A375 (cell line): Measurements from ENCODE around the gene IRF7. TPM values are rescaled to one million over a fixed set of nuclear protein-coding genes. Genes with fewer than 3 reads are reported as not detected.

Source experiments
- small RNA-seq: library from RNA; depleted of rRNA; stranded (forward); fragments of <200 nt; gene quantifications from one replicate; pipeline ENCODE3, GENCODE V24; 2014
- total RNA-seq: library from RNA; depleted of rRNA; stranded (reverse); fragments of >200 nt; shearing (Covaris generic); gene quantifications from 2 replicates; pipeline ENCODE4 v1.2.3, GENCODE V29; 2014; rRNA removed

Gene IRF7
- total RNA-seq, result 8.1 and 10.7 TPM in 2 replicates

DNA sequence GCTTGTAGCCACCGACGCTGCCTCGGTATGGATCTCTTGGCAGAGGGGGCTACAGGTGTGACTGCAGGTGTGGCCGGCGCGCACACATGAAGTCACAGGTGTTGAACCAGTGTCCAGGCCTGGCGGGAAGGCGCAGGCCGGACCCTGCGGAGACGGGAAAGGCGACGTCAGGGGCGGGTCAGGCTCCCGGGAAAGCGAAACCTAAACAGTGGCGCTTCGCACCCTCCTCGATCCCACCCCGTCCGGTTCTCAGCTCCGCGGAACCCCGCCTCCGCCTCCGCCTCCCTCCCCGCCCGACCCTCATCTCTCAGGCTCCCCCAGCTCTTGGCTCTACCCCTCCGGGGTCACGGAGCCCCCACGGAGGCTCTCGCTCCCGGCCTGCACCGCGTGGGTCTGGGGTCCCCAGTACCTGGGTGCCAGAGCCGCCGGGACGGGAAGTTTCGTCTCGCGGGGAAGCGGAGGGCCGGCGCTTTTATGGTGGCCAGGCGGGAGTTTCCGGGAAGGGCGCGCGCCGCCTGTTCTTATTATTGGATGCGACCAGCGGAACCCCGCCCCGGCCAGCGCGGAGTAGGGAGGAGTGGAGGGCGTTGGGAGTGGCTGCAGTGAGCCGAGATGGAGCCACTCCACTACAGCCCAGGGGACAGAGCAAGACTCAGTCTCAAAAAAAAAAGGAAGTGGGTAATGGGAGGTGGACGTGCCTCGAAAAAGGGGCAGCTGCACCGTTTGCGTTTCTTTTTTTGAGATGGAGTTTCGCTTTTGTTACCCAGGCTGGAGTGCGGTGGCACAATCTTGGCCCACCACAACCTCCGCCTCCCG is at the start of gene IRF7:
TSS of gene IRF7 (minus strand) at position 447 of the 816 bp plus-strand sequence. CDS start 586 bp downstream, outside the sequence.

DNA sequence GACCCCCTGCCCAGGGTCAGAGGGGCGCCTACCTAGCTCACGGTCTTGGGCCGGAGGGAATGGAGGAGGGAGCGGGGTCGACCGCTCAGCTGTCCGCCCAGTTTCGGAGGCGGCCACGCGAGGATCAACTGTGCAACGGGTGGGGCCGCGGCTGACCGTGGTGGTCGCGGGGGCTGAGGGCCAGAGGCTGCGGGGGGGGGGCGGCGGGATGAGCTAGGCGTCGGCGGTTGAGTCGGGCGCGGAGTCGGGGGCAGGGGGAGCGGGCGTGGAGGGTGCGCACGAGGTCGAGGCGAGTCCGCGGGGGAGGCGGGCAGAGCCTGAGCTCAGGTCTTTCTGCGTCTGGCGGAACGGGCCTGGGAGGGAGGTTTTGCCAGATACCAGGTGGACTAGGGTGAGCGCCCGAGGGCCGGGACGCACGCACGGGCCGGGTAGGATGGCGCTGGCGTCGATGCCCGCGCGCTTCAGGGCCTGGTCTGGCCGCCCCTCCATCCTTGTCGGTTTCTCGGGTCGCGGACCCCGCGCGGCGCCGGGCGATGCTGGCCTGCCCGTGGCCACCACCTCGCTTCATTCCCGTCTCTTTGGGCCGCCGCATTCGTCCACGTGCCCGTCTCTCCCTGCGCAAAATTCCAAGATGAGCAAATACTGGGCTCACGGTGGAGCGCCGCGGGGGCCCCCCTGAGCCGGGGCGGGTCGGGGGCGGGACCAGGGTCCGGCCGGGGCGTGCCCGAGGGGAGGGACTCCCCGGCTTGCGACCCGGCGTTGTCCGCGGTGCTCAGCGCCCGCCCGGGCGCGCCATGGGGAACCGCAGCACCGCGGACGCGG is 21.0 kb upstream of the IRF7 start, which contains the start of gene DRD4:
TSS of gene DRD4 (plus strand) at position 759 of the 822 bp plus-strand sequence. CDS start at position 795, 36 bp downstream.

DNA sequence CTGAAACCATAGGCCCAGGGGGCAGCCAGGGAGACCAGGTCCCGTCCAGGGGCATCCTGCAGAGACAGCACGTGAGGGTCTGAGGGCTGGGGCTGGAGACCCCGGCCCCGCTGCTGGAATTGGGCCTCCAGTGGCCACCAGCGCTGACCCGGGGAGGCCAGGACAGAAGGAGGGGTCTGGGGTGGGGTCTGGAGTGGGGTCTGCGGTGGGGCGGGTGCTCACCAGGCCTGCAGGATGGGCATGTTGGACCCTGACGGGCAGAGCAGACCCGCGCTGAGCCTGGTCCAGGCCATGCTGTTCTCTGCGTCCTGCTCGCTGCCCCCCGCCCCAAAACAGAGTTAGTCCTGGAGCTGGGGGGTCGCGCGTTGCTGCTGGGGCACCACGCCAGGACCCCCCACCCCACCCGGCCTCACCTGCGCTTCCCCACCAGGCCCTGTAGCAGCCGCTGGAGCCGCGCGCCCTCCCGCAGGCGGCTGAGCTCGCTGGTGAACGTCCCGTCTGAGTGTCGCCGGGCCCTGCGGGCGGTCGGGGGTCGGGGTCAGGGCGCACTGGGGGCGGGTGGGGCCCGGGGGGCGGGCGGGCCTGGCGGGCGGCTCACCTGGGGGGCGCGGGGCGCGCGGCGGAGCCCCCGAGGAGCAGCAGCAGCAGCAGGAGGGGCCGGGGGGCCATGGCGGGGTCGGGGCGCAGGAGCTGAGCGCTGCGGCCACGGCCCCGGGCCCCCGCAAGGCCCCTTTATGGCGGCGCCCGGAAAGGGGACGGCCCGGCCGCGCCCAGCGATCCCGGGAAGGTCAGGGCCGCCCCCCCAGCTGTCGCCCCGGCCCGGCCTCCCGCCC is 10.9 kb upstream of the IRF7 start, which contains the start of gene SCT:
TSS of gene SCT (minus strand) at position 707 of the 833 bp plus-strand sequence. CDS start at position 669, 38 bp downstream.

DNA sequence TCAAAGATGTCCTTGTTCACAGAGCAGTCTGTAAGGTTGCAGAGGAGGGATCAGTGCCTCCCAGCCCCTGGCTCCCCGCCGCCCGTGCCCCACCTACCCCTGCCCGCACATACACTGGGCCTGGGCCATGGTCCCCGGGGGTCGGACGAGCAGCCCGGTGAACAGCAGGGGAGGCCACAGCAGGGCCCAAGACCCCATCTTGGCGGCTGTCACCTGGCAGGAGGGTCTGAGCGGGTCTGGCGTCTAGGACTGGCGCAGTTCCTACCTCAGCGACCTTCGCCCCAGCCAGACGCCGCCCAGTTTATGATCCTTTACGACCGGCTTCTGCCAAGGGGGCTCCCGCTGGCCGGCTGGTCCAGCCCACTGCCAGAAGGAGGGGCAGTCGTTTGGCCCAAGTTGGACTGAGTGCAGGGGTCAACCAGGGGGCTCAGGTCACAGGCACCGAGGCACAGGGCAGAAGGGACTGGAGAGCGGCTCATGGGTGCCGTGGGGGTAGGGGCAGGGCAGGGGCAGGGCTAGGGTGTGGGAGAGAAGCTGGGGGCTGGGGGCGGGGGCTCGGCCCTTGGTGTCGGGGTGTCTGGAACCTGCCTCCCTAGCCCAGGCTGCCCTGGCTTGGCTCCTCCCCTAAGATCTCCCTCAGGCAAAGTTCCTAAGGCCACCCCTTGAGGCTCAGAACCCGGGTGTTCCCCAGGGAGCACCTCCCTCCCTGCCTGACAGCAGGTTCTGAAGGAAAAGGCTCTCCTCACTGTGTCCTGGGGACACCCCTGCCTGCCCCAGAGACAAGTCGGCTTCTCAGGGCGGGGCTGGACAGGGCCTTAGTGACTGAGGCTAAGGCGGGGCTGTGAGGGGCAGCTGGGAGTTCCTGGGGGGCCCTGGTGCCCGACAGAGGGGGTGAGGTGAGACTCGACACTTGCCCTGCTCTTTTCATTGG is 9.2 kb upstream of the IRF7 start, which contains the start of gene CDHR5:
TSS of gene CDHR5 (minus strand) at position 251 of the 931 bp plus-strand sequence. CDS start at position 198, 53 bp downstream.

DNA sequence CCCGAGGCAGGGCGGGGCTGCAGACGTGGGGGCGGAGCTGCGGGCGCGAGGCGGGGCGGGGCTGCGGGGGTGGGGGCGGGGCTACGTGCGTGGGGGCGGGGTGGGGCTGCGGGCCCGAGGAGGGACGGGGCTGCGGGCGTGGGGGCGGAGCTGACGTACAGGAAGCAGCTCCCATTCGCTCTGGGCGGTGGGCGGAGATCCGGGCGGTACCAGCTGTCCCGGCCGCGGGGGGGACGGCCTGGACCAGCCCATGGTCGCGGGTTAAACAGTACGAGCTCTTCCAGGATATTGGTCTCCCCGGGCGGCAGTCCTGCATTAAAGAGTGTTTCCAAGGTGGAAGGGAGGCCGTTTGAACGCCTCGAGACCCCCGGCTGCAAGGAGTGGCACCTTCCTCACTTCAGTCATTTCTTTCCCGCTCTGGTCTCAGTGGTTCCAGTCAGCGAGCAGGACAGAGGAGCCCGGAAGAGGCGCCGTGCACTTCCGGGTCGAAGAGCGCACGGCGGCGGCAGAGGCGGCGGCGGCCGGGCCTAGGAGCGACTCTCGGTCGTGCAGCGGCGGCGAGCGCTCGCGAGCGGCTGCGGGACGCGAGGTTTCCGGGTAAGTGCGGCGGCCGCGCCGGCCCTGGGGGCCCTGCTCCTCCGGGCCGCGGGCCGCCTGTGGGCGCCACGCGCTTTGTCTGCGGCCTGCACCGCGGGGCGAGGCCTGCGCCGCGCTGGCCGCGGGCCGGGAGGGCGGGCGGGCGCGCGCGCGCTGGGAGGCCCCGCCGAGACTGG is 39.6 kb downstream of the IRF7 start, which contains the start of gene PHRF1:
TSS of gene PHRF1 (plus strand) at position 475 of the 773 bp plus-strand sequence. CDS start 5,043 bp downstream, outside the sequence.

Small RNAs within 50 kb of the gene (small RNA-seq; reads per million reads assigned to genes)
- 2.5 reads per million, percentile 77 among the genes with 10 or more reads in this experiment for gene MIR210

Other genes starting within 250 kb of the IRF7 start
- gene B4GALNT4, start 246.5 kb downstream of the IRF7 start, total RNA-seq, result 42.6 and 50.4 TPM in 2 replicates
- 31.2 and 33.4 TPM in 2 replicates for gene PKP3, start 221.7 kb downstream of the IRF7 start, total RNA-seq
- 50.6 and 74.5 TPM in 2 replicates for gene SIGIRR, start 201.0 kb downstream of the IRF7 start, total RNA-seq
- 0.13 TPM in 1 of 2 replicates, not detected in the other for gene ANO9, start 173.9 kb downstream of the IRF7 start, total RNA-seq
- gene PTDSS2, start 165.7 kb downstream of the IRF7 start, total RNA-seq, result 22.3 and 37.3 TPM in 2 replicates
- gene RNH1, start 108.7 kb downstream of the IRF7 start, total RNA-seq, result 165 and 173 TPM in 2 replicates
- 84.1 and 89.3 TPM in 2 replicates for gene HRAS, start 80.4 kb downstream of the IRF7 start, total RNA-seq
- 2.8 TPM in 2 replicates for gene LRRC56, start 78.4 kb downstream of the IRF7 start, total RNA-seq
- 2.3 and 3.5 TPM in 2 replicates for gene LMNTD2, start 55.2 kb downstream of the IRF7 start, total RNA-seq
- 19.1 and 21.2 TPM in 2 replicates for gene RASSF7, start 55.0 kb downstream of the IRF7 start, total RNA-seq
- gene PHRF1, start 39.5 kb downstream of the IRF7 start, total RNA-seq, result 29.5 and 31.6 TPM in 2 replicates
- gene CDHR5, start 9.0 kb upstream of the IRF7 start, total RNA-seq, result not detected in 2 replicates
- gene SCT, start 11.2 kb upstream of the IRF7 start, total RNA-seq, result not detected in 2 replicates
- 0.19 TPM in 1 of 2 replicates, not detected in the other for gene DRD4, start 21.3 kb upstream of the IRF7 start, total RNA-seq
- 43.5 and 45.1 TPM in 2 replicates for gene DEAF1, start 79.3 kb upstream of the IRF7 start, total RNA-seq
- 14.2 and 18.2 TPM in 2 replicates for gene TMEM80, start 79.9 kb upstream of the IRF7 start, total RNA-seq
- gene EPS8L2, start 90.3 kb upstream of the IRF7 start, total RNA-seq, result 30.5 and 31.8 TPM in 2 replicates
- 109 and 117 TPM in 2 replicates for gene TALDO1, start 131.5 kb upstream of the IRF7 start, total RNA-seq
- 24.0 and 30.7 TPM in 2 replicates for gene GATD1, start 161.5 kb upstream of the IRF7 start, total RNA-seq
- gene CEND1, start 174.1 kb upstream of the IRF7 start, total RNA-seq, result 2.1 and 3.8 TPM in 2 replicates
- gene SLC25A22, start 182.3 kb upstream of the IRF7 start, total RNA-seq, result 39.2 and 39.5 TPM in 2 replicates
- 10.0 and 11.3 TPM in 2 replicates for gene PIDD1, start 189.3 kb upstream of the IRF7 start, total RNA-seq
- gene RPLP2, start 194.0 kb upstream of the IRF7 start, total RNA-seq, result 1,005 and 1,072 TPM in 2 replicates
- 42.8 and 50.9 TPM in 2 replicates for gene PNPLA2, start 203.0 kb upstream of the IRF7 start, total RNA-seq
- 0.04 and 0.11 TPM in 2 replicates for gene CRACR2B, start 212.0 kb upstream of the IRF7 start, total RNA-seq
- 225 and 229 TPM in 2 replicates for gene CD151, start 217.0 kb upstream of the IRF7 start, total RNA-seq
- 380 and 388 TPM in 2 replicates for gene POLR2L, start 226.6 kb upstream of the IRF7 start, total RNA-seq
- gene TSPAN4, start 226.9 kb upstream of the IRF7 start, total RNA-seq, result 130 and 143 TPM in 2 replicates